ENCODE data around the gene CDH13. TPM values are rescaled to one million over a fixed set of nuclear protein-coding genes. Genes with fewer than 3 reads are reported as not detected.

The CDH13 gene
- total RNA-seq, 1 donor from 2014 or later, result 22.9 TPM

DNA sequence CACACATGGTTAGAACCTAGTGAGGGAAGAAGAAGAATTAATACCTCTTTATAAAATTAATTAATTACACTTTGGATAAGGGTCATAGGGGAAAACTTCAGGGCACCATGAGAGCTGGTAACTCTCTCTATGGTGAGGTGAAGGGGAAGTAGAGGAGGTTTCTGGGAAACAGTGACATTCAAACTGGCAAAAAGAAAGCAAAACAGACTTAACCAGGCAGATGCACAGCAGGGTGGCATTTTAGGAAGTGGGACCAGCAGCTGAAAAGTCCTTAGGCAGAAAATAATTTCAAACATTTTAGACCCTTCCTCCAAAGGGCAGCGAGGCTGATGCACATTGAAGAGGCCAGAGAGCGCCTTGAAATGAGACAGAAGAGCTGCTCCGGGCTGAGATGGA lies 157.8 kb downstream of the CDH13 start:
- DNase-seq (ENCODE audit: low read depth), result no peak

DNA sequence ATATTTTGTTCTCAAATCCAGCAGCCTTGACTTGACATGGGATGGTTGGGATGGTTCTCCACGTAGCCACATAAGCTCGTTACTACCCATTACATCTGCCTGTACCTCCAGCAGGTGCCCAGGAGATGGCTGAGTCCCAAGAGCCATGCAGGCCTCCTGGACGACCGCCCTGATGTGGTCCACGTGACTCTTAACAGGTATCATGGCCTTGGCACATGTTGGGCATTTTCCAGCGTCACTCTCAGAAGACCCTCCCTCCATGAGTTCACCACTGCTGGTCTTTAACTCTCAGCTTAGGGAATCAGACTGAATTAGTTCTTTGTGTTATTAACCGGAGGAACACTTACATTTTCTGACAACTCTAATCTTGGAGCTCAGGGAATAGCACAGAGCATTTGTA lies 161.5 kb downstream of the CDH13 start:
- DNase-seq (ENCODE audit: low read depth), result no peak

DNA sequence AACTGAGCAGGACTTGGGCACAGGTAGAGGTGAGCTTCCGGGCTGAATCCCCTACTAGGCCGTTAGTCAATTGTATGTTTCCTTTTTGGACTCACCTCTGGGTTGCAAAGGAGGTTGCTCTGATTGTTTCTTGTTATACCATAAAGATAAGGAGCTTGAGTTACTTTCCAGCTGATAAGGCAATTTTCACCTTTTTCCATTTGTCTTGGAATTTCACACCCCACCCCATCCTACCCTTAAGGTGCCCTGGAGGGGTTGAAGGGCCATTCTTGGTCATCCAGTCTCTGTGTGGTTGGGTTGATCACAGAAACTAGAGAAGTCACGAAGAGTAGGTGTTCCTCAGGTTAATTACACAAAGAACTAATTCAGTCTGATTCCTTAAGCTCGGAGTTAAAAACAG lies 162.2 kb downstream of the CDH13 start:
- no peak for DNase-seq (ENCODE audit: low read depth)

DNA sequence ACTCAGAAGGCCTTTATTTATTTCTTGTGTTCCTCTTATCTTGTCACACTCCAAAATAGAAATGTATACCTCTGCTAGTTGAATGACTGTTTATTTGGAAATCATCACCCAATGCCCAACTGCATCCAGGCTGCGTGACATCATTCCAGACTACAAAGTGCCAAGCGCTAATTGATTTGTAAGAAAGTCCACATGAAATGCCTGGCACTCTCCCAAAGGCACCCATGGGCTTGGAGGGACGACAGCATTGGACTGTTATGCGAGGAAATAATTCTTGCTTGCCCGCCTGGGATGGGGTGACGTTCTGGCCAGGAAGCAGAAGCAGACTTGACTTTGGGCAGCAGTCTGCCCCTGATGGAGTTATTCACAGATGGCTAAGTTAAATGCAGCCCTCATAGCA lies 165.9 kb downstream of the CDH13 start:
- DNase-seq (ENCODE audit: low read depth), result no peak

DNA sequence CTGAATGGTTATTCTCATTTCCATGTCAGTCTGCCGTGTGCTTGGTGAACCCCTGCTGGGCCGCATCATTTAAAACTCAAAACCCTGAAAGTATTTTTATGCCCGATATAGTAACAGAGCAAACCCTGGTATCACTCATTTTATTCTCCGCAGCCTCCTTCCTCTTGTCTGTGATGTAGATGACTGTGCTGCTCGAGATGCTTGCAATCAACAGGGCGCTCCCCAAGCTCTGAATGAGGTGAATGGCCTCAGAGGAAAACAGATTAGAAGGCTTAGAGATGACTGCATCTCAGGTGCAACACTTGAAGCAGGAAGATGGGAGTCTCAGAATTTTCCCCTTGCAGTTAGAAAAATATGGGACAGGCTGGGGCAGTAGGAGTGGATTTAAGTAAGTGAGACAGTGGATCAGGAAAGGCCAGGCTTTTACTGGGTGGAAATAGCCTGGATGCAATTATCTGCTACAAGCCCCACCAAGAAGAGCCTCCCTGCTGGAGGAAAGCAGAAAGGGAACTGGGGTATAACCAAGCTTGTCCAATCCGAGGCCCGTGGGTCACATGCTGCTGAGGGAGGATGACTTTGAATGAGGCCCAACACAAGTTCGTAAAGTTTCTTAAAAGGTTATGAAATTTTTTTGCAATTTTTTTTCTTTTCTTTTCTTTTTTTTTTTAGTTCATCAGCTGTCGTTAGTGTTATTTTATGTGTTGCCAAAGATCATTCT lies 166.9 kb downstream of the CDH13 start:
- DNase-seq (ENCODE audit: low read depth), result no peak

DNA sequence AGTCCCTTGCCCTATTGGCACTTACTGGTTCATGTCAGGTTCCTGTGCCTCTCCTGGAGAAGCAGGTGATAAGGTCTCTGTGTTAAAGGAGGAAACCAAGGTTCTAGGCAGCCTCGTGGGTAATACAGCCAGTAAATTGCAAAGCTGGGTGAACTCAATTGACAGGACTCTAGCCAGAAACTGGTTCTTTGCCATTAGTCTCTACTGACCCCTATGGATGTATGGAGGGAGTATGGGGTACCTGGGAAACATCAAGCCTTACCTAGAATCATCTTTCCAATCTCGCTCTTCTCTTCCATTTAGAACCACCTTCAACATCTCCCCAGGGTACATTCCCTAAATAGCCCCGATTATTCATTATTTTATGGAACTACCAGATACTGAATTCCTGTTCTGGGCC lies 169.3 kb downstream of the CDH13 start:
- no peak for DNase-seq (ENCODE audit: low read depth)

DNA sequence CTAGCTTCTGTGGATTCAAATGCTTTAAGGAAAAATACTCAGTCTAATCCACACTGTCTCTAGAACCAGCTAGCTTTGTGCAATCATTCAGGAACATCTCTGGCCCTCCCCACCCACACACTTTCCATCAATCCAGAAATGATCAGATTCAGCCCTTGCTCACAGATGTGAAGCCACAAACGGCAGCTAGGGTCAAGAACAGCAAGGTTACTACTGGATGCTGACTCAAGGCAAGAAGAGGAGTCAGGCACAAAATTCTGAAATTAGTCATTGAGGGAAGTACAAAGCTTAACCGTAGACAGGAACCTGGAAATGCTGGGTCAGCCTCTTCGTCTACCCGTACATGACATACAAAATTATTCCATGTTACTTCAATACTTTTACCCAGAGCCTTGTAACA lies 174.6 kb downstream of the CDH13 start:
- DNase-seq (ENCODE audit: low read depth), result no peak

DNA sequence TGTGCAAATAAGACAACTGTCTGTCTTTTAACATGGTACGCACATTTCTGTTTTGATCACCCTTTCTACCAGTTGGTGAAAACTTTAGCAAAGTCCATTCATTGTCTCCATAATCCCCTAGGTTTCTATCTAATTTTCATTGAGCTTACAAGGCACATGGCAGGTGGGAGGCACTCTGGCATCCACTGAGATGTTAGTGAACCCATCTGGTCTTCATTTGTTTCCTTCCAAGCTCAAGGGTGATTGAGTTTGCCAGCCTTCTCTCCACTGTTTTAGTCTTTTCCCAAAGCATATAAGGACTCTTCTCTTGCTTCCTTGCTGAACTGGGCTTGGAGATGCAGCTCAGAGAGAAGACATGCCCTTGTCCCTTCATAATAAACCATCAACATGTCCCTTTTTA lies 179.1 kb downstream of the CDH13 start:
- no peak for DNase-seq (ENCODE audit: low read depth)

DNA sequence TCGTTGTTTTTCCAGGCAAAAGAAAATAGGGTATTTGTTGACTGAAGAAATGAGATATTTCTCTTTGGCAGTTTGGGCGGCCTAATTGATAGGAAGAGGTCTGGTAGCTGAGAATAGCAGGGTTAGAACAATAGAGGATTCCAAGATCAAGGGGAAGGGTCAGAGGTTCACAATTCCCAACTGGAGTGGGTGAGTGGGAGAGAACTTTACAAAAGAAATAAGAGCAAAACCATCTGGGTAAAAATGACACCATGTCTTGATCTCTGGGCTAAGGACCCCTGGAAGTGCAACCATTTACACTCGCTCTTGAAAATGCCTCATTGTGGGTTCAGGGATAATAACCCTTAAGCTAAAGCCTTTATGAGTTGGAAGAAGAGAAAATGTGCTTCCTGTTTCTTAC lies 180.5 kb downstream of the CDH13 start:
- no peak for DNase-seq (ENCODE audit: low read depth)

DNA sequence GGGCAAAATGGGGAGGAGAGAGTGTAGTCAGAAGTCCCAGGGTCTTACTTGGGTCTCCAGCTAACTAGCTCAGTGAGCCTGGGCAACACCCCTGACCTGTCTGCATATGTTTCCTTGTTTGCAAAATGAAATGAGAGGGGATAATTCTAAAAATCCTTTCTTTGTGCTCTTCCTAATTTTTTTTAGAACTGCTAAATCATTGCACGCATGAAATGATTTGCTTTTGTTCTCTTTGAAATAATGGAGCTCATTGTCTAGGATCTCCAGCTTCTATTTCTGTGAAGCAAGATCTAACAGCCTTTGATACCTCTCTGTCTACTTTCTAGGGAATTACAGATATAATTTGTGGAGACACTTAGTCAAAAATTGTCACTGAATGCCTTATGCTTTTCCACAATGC lies 181.3 kb downstream of the CDH13 start:
- DNase-seq (ENCODE audit: low read depth), result no peak

DNA sequence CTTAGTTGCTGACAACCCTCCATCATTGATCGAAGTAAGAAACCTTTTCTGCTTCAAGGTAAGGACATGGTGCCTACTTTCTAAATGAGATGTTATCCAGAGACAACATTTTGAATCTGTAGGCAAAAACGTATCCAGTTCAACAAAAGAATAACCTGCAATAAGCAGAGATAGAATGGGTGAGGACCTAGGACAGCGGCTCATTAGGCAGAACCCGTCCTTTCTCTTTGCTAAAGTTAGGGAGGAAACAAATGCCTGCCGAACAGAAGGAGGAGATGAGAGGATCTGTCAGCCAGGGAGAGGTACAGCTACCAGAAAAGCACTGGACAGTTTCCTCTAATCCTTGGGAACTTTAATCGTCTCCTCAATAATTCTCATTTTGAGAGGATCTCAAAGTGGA lies 183.3 kb downstream of the CDH13 start:
- no peak for DNase-seq (ENCODE audit: low read depth)

DNA sequence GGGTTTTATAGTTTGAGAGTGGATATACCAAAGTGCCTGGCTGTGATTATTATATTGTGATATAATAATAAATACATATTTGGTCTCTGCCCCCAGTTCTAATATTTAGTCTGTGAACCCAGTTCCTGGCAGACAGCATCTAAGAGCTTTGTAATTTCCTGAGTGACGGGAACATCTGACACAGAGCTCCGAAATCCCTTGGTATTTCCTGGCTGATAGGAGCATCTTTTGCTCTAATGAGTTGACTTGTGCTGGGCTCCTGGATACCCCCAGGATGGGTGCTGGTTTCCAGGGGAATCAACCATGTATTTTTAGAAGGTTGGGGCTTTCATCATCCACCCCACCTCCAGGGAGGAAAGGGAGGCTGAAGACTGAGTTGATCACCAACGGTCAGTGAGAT lies 187.3 kb downstream of the CDH13 start:
- no peak for DNase-seq (ENCODE audit: low read depth)

DNA sequence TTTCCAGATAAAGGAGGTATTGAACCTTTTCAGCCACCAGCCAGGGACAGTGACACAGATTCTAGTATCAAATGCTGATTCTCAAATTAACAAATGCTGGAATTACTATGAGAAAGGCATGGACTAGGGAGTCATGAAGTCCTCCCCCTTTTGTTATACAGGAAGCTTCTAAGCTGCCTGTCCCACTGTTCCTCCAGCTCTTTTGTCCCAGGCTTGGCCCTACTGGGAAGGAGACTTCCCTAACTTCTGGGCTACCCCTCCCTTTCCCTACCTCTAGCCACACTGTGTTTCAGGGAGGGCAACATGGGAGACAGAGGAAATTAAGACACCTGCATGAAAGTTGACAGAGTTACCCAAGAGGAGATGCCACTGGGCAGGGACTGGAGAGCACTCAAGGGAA lies 192.5 kb downstream of the CDH13 start:
- DNase-seq (ENCODE audit: low read depth), result no peak

DNA sequence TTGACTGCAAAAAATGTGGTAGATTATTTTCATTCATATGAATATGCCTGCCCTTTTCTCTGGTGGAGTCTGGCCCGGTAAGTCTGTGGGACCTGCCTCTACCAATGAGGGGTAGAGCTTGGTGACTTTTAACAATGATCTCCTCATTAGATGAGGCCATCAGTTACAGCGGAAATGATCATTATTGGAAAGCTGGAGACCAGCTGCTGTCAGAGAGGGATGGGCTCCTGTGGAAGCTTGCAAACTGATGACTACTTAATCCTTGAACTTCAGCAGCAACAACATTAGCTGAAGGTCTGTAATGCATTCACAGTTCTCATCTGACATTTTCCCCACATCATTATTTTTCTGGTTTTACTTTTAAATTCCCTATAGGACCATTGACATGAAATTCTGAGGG lies 194.1 kb downstream of the CDH13 start:
- no peak for DNase-seq (ENCODE audit: low read depth)

DNA sequence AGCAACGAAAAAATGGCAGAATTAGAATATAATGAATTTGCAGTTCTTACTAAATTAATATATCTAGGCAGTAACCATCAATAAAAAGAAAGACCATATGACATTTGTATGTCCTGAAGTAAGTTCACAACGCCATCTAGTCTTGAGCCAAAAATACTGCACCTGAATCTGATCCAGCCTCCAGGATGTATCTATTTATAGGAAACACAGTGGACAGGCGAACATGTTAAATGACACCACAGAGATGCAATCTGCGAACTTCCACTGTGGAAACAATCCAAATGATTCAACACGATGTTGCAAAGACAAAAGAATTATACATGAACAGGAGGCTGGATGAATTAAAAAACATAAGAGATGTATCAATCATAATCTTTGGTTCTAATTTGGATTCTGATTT lies 197.6 kb downstream of the CDH13 start:
- DNase-seq (ENCODE audit: low read depth), result no peak

DNA sequence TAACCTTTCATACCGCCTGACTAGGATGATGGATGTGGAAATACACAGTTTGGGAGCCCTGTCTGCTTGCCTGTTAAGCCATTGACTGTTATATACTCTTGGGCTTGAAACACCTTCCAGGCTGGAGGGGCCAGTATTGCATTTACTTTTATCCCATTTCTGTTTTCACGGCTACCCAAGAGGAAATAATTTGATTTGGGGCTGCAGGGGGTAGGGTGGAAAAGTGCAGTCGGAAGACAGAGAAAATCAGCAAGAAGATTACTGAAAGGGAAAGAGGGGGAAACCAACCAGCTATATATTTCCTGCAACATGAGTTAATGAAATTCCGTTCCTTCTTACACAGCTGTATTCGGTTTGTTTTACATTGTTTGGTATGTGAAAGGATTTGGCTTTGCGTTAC lies 202.5 kb downstream of the CDH13 start:
- DNase-seq (ENCODE audit: low read depth), result no peak

DNA sequence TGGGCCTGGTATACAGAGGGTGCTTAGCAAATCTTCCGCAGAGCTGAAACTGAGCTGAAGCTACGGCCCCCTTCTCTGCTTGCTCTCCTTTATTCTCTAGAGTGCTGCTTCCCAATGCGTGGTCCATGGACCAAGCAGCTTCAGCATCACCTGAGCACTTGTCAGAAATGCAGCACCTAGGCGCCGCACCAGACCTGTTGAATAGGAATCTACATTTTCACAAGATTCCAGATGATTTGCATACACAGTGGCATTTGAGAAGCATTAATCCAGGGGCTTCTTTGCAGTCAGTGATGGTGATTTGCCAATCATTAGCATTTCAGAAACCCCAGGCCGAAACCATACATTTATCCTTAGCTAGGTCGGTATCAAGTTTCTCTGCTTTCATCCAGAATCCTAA lies 204.2 kb downstream of the CDH13 start:
- no peak for DNase-seq (ENCODE audit: low read depth)

DNA sequence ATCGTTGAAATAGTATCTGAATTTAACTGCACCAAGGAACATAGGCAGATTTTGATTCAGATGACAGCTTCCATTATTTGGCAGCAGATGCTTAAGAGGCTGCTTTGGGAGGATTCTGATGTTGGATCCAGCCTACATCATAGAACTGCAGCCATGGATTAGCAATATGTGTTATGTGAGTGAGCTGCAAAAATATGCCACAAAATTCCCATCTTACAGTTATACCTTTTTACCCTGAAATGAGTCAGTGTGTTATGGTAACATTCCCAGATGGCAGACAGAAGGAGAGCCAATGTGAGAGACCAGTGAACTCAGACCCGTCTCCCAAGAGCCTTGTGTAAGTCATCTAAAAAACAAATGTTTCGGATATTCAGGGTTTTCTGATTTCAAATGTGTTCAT lies 206.1 kb downstream of the CDH13 start:
- DNase-seq (ENCODE audit: low read depth), result no peak

DNA sequence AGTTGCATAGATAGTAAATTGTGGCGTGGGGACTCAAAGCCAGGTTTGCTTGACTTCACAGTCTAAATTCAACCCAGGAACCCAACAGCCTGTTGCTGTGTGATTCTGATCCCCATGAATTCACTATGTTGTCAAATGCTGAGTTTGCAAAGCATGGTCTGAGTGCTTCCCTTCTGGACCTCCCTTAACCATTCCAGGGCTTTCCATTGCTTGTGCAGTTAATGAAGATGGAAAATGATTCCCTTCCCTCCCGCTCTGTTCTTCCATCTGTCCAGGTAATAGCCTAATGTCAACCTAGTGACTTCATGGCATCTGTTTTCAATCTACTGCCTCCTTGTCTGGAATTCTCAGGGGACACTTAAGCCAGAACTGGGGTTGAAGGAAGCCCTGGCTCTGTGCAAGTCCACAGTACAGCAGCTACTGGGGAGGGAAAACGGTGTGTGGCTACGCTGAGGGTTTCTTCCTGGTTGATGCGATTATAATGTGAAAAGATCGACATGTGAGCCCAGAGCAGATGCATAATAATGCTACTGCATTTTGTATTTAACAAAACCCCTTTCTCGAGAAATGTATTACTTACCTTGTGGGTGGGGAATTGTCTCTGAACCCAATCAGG lies 206.7 kb downstream of the CDH13 start:
- DNase-seq (ENCODE audit: low read depth), result no peak

DNA sequence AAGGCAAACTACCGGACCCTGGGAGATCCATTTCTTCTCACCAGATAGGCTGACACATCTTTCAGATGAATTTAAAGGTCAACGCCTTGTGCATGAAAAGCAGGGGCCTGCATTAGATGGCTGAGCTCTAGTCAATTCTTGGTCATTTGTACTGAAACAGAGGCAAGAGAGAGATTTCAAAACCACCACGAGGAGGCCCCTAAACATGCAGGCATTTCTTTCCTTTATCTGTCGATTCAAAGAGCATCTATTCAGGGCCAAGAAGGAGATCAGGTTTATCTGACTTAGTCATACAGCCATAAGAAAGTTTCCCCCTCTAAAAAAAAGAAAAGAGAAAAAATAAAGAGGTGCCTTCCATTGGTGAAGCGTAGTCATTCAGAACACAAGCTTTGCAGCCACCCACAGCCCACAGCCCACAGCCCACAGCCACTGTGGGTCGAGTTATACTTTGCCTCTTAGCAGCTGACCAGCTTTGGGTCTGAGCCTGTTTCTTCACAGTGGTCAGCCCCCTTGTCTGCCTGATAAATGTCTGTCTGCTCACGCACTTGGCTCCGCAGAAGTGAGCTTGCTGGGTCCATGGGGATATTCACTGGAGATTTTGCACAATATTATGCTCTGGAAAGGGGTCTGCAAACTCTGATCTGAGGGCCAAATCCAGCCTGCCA lies 207.5 kb downstream of the CDH13 start:
- no peak for DNase-seq (ENCODE audit: low read depth)

DNA sequence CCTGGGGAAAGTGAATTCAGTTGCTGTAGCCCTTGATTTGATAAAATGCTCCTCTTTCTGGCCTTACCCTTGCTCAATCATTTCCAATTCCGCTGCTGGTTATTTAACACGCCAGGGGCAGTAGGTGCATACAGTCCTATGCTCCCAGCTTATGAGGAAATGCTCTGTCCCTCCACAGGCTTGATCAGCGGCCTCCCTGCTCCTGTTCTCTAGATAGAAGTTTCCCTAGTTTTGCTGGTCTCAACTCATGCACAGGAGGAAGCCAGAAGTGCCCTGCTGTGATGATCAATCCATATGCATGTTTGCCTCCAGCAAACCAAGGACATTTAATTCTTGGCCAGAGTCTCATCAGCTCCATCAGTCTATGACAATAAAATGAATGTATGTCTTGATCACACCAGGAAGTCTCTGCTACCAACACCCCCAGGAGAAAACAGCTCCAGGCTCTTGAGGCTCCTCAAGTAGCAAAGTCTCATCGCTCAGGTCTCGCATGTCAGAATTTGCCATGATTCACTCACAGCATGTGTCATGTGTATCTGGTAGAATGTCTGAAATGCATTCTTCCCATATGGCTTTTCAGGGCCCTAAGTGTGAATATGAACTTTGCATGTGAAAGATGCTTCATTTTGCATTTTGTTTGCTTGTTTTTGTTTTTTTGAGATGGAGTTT lies 208.9 kb downstream of the CDH13 start:
- DNase-seq (ENCODE audit: low read depth), result no peak

DNA sequence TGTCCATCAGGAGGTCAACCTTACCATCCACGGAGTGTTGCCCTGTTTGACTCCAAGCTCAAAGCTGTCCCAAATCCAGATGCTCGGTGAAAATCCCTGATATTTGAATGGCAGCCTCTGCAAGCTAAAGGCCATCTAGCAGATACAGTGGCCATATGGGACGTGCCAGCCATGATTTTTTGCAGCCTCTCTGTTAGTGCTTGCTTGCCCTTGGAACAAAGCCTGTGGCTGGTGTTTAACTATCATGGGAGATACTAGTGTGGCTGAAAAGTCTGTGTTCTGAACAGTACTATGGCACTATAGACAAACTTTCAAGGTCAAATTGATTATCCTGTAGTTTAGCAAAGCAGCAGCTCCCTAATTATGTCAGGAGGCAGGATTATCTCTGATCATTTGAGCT lies 214.3 kb downstream of the CDH13 start:
- no peak for DNase-seq (ENCODE audit: low read depth)
